ENCODE data around the gene CLMN.

DNA sequence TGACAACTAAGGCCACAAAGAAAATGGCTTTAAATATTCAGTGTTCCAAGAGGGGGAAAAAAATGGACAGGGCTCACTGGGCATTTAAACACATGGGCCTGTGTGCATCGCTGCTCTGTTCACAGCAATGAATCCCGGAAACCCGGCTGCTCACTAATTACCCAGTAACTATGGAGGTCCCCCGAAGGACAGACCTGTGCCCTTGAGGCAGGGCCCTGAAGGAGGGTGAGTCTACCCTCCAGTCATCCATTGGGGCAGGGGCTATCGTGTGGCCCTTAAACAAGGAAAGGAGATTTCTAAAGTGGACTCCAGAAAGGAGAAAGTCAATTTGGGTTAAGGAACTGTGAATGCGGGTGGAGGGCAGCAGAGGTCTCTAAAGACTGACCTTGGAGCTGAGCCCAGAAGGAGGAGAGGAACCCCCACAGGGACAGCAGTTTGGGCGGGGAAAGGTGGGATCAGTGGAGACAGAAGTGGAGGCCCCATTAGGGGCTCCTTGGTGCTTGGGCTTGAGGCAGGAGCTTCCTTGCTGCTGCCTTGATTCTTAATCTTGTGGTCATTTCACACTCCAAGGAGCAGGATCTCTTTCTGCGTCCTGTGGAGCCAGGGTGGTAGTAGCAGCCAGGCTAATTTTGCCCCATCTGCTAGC, 1.4 kb upstream of the CLMN start:
- TF ChIP-seq, protein P1, sequence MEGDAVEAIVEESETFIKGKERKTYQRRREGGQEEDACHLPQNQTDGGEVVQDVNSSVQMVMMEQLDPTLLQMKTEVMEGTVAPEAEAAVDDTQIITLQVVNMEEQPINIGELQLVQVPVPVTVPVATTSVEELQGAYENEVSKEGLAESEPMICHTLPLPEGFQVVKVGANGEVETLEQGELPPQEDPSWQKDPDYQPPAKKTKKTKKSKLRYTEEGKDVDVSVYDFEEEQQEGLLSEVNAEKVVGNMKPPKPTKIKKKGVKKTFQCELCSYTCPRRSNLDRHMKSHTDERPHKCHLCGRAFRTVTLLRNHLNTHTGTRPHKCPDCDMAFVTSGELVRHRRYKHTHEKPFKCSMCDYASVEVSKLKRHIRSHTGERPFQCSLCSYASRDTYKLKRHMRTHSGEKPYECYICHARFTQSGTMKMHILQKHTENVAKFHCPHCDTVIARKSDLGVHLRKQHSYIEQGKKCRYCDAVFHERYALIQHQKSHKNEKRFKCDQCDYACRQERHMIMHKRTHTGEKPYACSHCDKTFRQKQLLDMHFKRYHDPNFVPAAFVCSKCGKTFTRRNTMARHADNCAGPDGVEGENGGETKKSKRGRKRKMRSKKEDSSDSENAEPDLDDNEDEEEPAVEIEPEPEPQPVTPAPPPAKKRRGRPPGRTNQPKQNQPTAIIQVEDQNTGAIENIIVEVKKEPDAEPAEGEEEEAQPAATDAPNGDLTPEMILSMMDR (IDR thresholded peaks at IDR 0.05), result no peak
- TF ChIP-seq POLR2A (IDR thresholded peaks at IDR 0.05; ENCODE audit: low read depth), result no peak
- TF ChIP-seq EP300 (IDR thresholded peaks at IDR 0.05), result no peak
- TF ChIP-seq POLR2AphosphoS5 (IDR thresholded peaks at IDR 0.05), result no peak

Data from esophagus muscularis mucosa (tissue), 4 donors.